Caco-2 (cell line): ENCODE results near the gene NFE2L2. TPM values are rescaled to one million over a fixed set of nuclear protein-coding genes. Genes with fewer than 3 reads are reported as not detected.
"Not testable (repeated sequence)": the region's sequence is repeated elsewhere in the genome, so short reads cannot be mapped to it uniquely, and the experiment has no call there.

Source experiments
- BruUV-seq: library from RNA; stranded (reverse); fragments of 400-500 nt; replicated peaks from 2 replicates; lab custom pipeline; 2021; lab: Mats Ljungman, UMichigan
- CTCF ChIA-PET: fragments of 300-600 bp; sonication (Branson Sonifier 250); formaldehyde crosslinking; loops from one replicate; lab custom pipeline; 2022; ENCODE audit warnings: antibody characterized with exemption; lab: Charles Lee
- POLR2A ChIA-PET: fragments of 300-600 bp; sonication (Branson Sonifier 250); formaldehyde crosslinking; loops from one replicate; lab custom pipeline; 2022; ENCODE audit warnings: antibody characterized with exemption; lab: Charles Lee
- DNase-seq, 2 experiments: peaks; one replicate each; pipeline versions ENCODE4 v3.0.0 to v3.0.0-alpha.2; 2020 to 2022
- H3K27me3 ChIP-seq: replicated peaks from 2 replicates; pipeline ENCODE4 v1.6.0; 2011; ENCODE audit warnings: low read length; ENCODE audit not compliant: control insufficient read depth, insufficient read depth
- H3K36me3 ChIP-seq: 2 replicates; pipeline ENCODE4 v1.5.1; 2011; ENCODE audit warnings: low read length; ENCODE audit not compliant: control insufficient read depth, insufficient read depth
- H3K4me1 ChIP-seq: fragments of 250-450 bp; sonication (Bioruptor Pico); 2 replicates; pipeline ENCODE4 v1.5.1; 2020; ENCODE audit warnings: mild to moderate bottlenecking
- H3K4me3 ChIP-seq: 2 replicates; pipeline ENCODE4 v1.5.1; 2011; ENCODE audit warnings: low read depth, mild to moderate bottlenecking, control low read depth, low read length
- H3K9me3 ChIP-seq: fragments of 250-450 bp; sonication (Bioruptor Pico); 2 replicates; pipeline ENCODE4 v1.5.1; 2020; ENCODE audit warnings: mild to moderate bottlenecking, moderate library complexity
- H3K27ac Mint-ChIP-seq: one replicate; pipeline ENCODE4 v1.8.0; 2022; ENCODE audit warnings: mixed read lengths; ENCODE audit not compliant: unreplicated experiment
- H3K27me3 Mint-ChIP-seq: one replicate; pipeline ENCODE4 v1.8.0; 2022; ENCODE audit warnings: mixed read lengths; ENCODE audit not compliant: insufficient read depth, unreplicated experiment
- H3K36me3 Mint-ChIP-seq: one replicate; pipeline ENCODE4 v1.8.0; 2022; ENCODE audit warnings: mild to moderate bottlenecking, mixed read lengths; ENCODE audit not compliant: insufficient read depth, unreplicated experiment
- H3K4me1 Mint-ChIP-seq: one replicate; pipeline ENCODE4 v1.8.0; 2022; ENCODE audit warnings: low read depth, mixed read lengths; ENCODE audit not compliant: unreplicated experiment
- H3K4me3 Mint-ChIP-seq: one replicate; pipeline ENCODE4 v1.8.0; 2022; ENCODE audit warnings: mild to moderate bottlenecking, moderate library complexity, mixed read lengths; ENCODE audit not compliant: unreplicated experiment
- H3K9me3 Mint-ChIP-seq: one replicate; pipeline ENCODE4 v1.8.0; 2022; ENCODE audit warnings: mixed read lengths; ENCODE audit not compliant: unreplicated experiment
- CTCF ChIP-seq, 2 experiments: fragments of 200-600 bp in 1 of 2; IDR thresholded peaks; 1 replicate in 1 of 2; 2 replicates in 1 of 2; pipeline versions ENCODE4 v1.5.1 to v1.8.0; 2011 to 2022; ENCODE audit warnings: antibody characterized with exemption in 1 of 2, control low read depth in 1 of 2, inconsistent platforms in 1 of 2, low read depth in 1 of 2, low read length in 1 of 2, mild to moderate bottlenecking in 1 of 2, moderate library complexity in 1 of 2; ENCODE audit not compliant: insufficient read depth in 1 of 2, severe bottlenecking in 1 of 2, unreplicated experiment in 1 of 2
- intact Hi-C: fragments of 100-400 bp; cut with micrococcal nuclease; formaldehyde crosslinking; loops from one replicate; pipeline ENCODE4 v1.10.0; 2022; ENCODE audit not compliant: unreplicated experiment
- total RNA-seq: library from RNA; stranded (reverse); gene quantifications from 2 replicates; pipeline ENCODE4 v1.2.3, GENCODE V29; 2022

NFE2L2 gene
- total RNA-seq, 1 experiment from 2014 or later, result 75.7 TPM

GRCh38 chr2:177225965-177226360 lies 38.6 kb downstream of the NFE2L2 start:
- H3K27ac Mint-ChIP-seq, result peak overlapping the region; percentile 74
- intact Hi-C loops, result loop anchor here (2.0 kb wide), 2 partner anchors 61 to 107 kb away; no protein-coding TSS in a partner anchor
- Histone ChIP-seq H3K4me1 (peaks cover 3% of the 10 kb centered on the region; the same call in 1 of the 2 replicates), H3K36me3 (peaks cover 2% of the 10 kb centered on the region), H3K4me3 (no peak overlapping the region), H3K27me3 (no peaks in the 10 kb centered on the region), H3K9me3 (no peaks in the 10 kb centered on the region)
- no peaks in the 10 kb centered on the region for H3K27me3 Mint-ChIP-seq
- peaks cover 5% of the 10 kb centered on the region for H3K4me1 Mint-ChIP-seq
- H3K4me3 Mint-ChIP-seq, result no peak overlapping the region
- H3K36me3 Mint-ChIP-seq, result peaks cover 95% of the 10 kb centered on the region
- TF ChIP-seq CTCF (IDR thresholded peaks at IDR 0.05; ENCODE audit: insufficient read depth in 1 of 2, low read depth in 1 of 2, low read length in 1 of 2, severe bottlenecking in 1 of 2, unreplicated experiment in 1 of 2), result no peak
- ChIA-PET POLR2A (no interaction called here), CTCF (interaction anchor here (1.1 kb wide), 1 partner anchor 70 kb away, joined by 5 read pairs; no protein-coding TSS in a partner anchor)
- H3K9me3 Mint-ChIP-seq, result no peaks in the 10 kb centered on the region
- DNase-seq, result no peak
- no TSS peak for BruUV-seq

GRCh38 chr2:177223436-177223835 lies 41.1 kb downstream of the NFE2L2 start:
- H3K4me3 ChIP-seq, BruUV-seq, H3K4me1 Mint-ChIP-seq, H3K36me3 ChIP-seq, POLR2A ChIA-PET, H3K4me1 ChIP-seq, H3K27me3 Mint-ChIP-seq, DNase-seq, intact Hi-C loops, H3K9me3 ChIP-seq, H3K9me3 Mint-ChIP-seq, CTCF ChIA-PET, H3K4me3 Mint-ChIP-seq, H3K27me3 ChIP-seq: not testable (repeated sequence)
- peaks cover 97% of the 10 kb centered on the region for H3K36me3 Mint-ChIP-seq
- peak overlapping the region; percentile 37 for H3K27ac Mint-ChIP-seq

- Mint-ChIP-seq H3K4me3 (no peak overlapping the region), H3K4me1 (peaks cover 10% of the 10 kb centered on the region), H3K27ac (no peak overlapping the region), H3K36me3 (peaks cover 97% of the 10 kb centered on the region), H3K9me3 (no peaks in the 10 kb centered on the region), H3K27me3 (no peaks in the 10 kb centered on the region)
- H3K27me3 ChIP-seq, result no peaks in the 10 kb centered on the region
- no peaks in the 10 kb centered on the region; the same call in none of the 2 replicates for H3K36me3 ChIP-seq
- H3K4me3 ChIP-seq, result no peak overlapping the region
- no peak for DNase-seq
- H3K9me3 ChIP-seq, result no peaks in the 10 kb centered on the region
- BruUV-seq, result no TSS peak
- intact Hi-C loops, result no loop called here
- POLR2A ChIA-PET, result no interaction called here
- CTCF ChIA-PET, result no interaction called here
- H3K4me1 ChIP-seq, result peaks cover 3% of the 10 kb centered on the region; the same call in 1 of the 2 replicates
- no peak for TF ChIP-seq CTCF (IDR thresholded peaks at IDR 0.05; ENCODE audit: insufficient read depth in 1 of 2, low read depth in 1 of 2, low read length in 1 of 2, severe bottlenecking in 1 of 2, unreplicated experiment in 1 of 2)
Observed at GRCh38 chr2:177221970-177222369, 42.6 kb downstream of the NFE2L2 start.
